SIG-M5 treated with dmso at 0.1 percent for 504 hours (cell line): ENCODE results near the gene HDAC4.

Source experiments
- DNase-seq: peaks from one replicate; lab custom pipeline; 2025; ENCODE audit not compliant: unreplicated experiment; lab: John Stamatoyannopoulos, UW

The HDAC4 gene

GRCh38 chr2:239133945-239134570 lies 266.8 kb downstream of the HDAC4 start:
- DNase-seq, result no peak

GRCh38 chr2:239132786-239133185 lies 268.0 kb downstream of the HDAC4 start:
- no peak for DNase-seq

- DNase-seq, result no peak
Measured at GRCh38 chr2:239132156-239132709, 268.6 kb downstream of the HDAC4 start.

- no peak for DNase-seq
Measured at GRCh38 chr2:239131521-239131920, 269.3 kb downstream of the HDAC4 start.

- DNase-seq, result no peak
Measured at GRCh38 chr2:239130786-239131325, 270.0 kb downstream of the HDAC4 start.

- no peak for DNase-seq
Measured at GRCh38 chr2:239130041-239130440, 270.8 kb downstream of the HDAC4 start.

GRCh38 chr2:239129147-239129920 lies 271.5 kb downstream of the HDAC4 start:
- no peak for DNase-seq

GRCh38 chr2:239128706-239129105 lies 272.1 kb downstream of the HDAC4 start:
- DNase-seq, result no peak

GRCh38 chr2:239127513-239127912 lies 273.3 kb downstream of the HDAC4 start:
- DNase-seq, result no peak

GRCh38 chr2:239125726-239126675 lies 274.8 kb downstream of the HDAC4 start:
- DNase-seq, result no peak

GRCh38 chr2:239124152-239124899 lies 276.5 kb downstream of the HDAC4 start:
- no peak for DNase-seq

- DNase-seq, result no peak
Measured at GRCh38 chr2:239122421-239123110, 278.3 kb downstream of the HDAC4 start.

GRCh38 chr2:239121600-239122012 lies 279.2 kb downstream of the HDAC4 start:
- DNase-seq, result no peak

GRCh38 chr2:239120664-239121063 lies 280.2 kb downstream of the HDAC4 start:
- DNase-seq, result no peak

GRCh38 chr2:239119346-239120126 lies 281.3 kb downstream of the HDAC4 start:
- DNase-seq, result no peak

- DNase-seq, result peak; percentile 87
Measured at GRCh38 chr2:239118675-239119211, 282.1 kb downstream of the HDAC4 start.

GRCh38 chr2:239118264-239118663 lies 282.6 kb downstream of the HDAC4 start:
- DNase-seq, result no peak

GRCh38 chr2:239117831-239118230 lies 283.0 kb downstream of the HDAC4 start:
- no peak for DNase-seq
